IMR-90 (cell line): Measurements from ENCODE around the gene TPI1. TPM values are rescaled to one million over a fixed set of nuclear protein-coding genes. Genes with fewer than 3 reads are reported as not detected.

Experiments
- ATAC-seq: fragments of 200-7000 bp; cut with Tn5 transposase; 2 replicates; pipeline ENCODE4 v1.9.1; 2020; ENCODE audit warnings: low read depth, mild to moderate bottlenecking, moderate library complexity
- Bru-seq: library from RNA; stranded (reverse); fragments of 400-500 nt; gene quantifications from one replicate; lab custom pipeline; 2021; lab: Mats Ljungman, UMichigan
- BruChase-seq, 2 experiments: library from RNA; stranded (reverse); fragments of 400-500 nt; gene quantifications; one replicate each; lab custom pipeline; 2021; lab: Mats Ljungman, UMichigan
- BruUV-seq: library from RNA; stranded (reverse); fragments of 400-500 nt; replicated peaks from 2 replicates; lab custom pipeline; 2021; lab: Mats Ljungman, UMichigan
- CTCF ChIA-PET: fragments of 300-600 bp; formaldehyde crosslinking; extraction: SDS; loops from one replicate; lab custom pipeline; 2021; ENCODE audit warnings: antibody characterized with exemption; lab: Yijun Ruan, JAX
- POLR2A ChIA-PET: fragments of 300-600 bp; sonication (Branson Sonifier 250); formaldehyde crosslinking; loops from one replicate; lab custom pipeline; 2022; ENCODE audit warnings: antibody characterized with exemption; ENCODE audit not compliant: unreplicated experiment; lab: Charles Lee
- DNase-seq: peaks from one replicate; pipeline ENCODE4 v3.0.0; 2013
- H2AFZ ChIP-seq: replicated peaks from 2 replicates; pipeline ENCODE3; 2013; ENCODE audit warnings: low read length, mild to moderate bottlenecking; ENCODE audit not compliant: poor library complexity
- H2AK5ac ChIP-seq: 2 replicates; pipeline ENCODE4 v1.6.1; 2013; ENCODE audit warnings: low read depth, low read length, inconsistent platforms
- H2AK9ac ChIP-seq: replicated peaks from 2 replicates; pipeline ENCODE3; 2013; ENCODE audit warnings: mild to moderate bottlenecking, low read depth, low read length, moderate library complexity; ENCODE audit not compliant: poor library complexity
- H2BK120ac ChIP-seq: 2 replicates; pipeline ENCODE4 v1.6.1; 2013; ENCODE audit warnings: low read depth, low read length, inconsistent platforms
- H2BK15ac ChIP-seq: 3 replicates; pipeline ENCODE4 v1.6.1; 2013; ENCODE audit warnings: low read depth, low read length, inconsistent platforms
- H2BK20ac ChIP-seq: 2 replicates; pipeline ENCODE4 v1.6.1; 2013; ENCODE audit warnings: low read depth, mild to moderate bottlenecking, inconsistent platforms, low read length, moderate library complexity
- H2BK5ac ChIP-seq: 2 replicates; pipeline ENCODE4 v1.6.1; 2013; ENCODE audit warnings: mild to moderate bottlenecking, low read depth, low read length, inconsistent platforms; ENCODE audit not compliant: poor library complexity, severe bottlenecking
- H3K14ac ChIP-seq: replicated peaks from 2 replicates; pipeline ENCODE4 v1.6.1; 2013; ENCODE audit warnings: low read depth, low read length, inconsistent platforms
- H3K18ac ChIP-seq: 2 replicates; pipeline ENCODE4 v1.6.1; 2013; ENCODE audit warnings: low read depth, low read length, control low read depth
- H3K23ac ChIP-seq: 2 replicates; pipeline ENCODE4 v1.6.1; 2013; ENCODE audit warnings: low read depth, low read length, inconsistent platforms
- H3K27ac ChIP-seq: 2 replicates; pipeline ENCODE4 v1.5.1; 2013; ENCODE audit warnings: mild to moderate bottlenecking, control low read depth, low read length; ENCODE audit not compliant: insufficient read depth
- H3K27me3 ChIP-seq: 2 replicates; pipeline ENCODE4 v1.6.1; 2013; ENCODE audit warnings: low read length; ENCODE audit not compliant: control insufficient read depth, insufficient read depth
- H3K36me3 ChIP-seq: 2 replicates; pipeline ENCODE4 v1.6.1; 2013; ENCODE audit warnings: low read length, mixed read lengths; ENCODE audit not compliant: control insufficient read depth, insufficient read depth
- H3K4ac ChIP-seq: 2 replicates; pipeline ENCODE4 v1.6.1; 2013; ENCODE audit warnings: low read depth, low read length, inconsistent platforms
- H3K4me1 ChIP-seq: 2 replicates; pipeline ENCODE4 v1.6.1; 2013; ENCODE audit warnings: low read length, mixed read lengths; ENCODE audit not compliant: control insufficient read depth, insufficient read depth
- H3K4me2 ChIP-seq: 2 replicates; pipeline ENCODE4 v1.6.1; 2013; ENCODE audit warnings: low read depth, mild to moderate bottlenecking, control low read depth, low read length, moderate library complexity
- H3K4me3 ChIP-seq: 2 replicates; pipeline ENCODE4 v1.5.1; 2013; ENCODE audit warnings: low read depth, mild to moderate bottlenecking, control low read depth, low read length, moderate library complexity; ENCODE audit not compliant: insufficient read depth
- H3K56ac ChIP-seq: 2 replicates; pipeline ENCODE4 v1.6.1; 2013; ENCODE audit warnings: low read length, inconsistent platforms; ENCODE audit not compliant: insufficient read depth; ENCODE audit errors: extremely low read depth
- H3K79me1 ChIP-seq, 2 experiments: 2 replicates each; pipeline ENCODE4 v1.6.1; 2013; ENCODE audit warnings: low read length in 2 of 2, inconsistent platforms in 1 of 2, low read depth in 1 of 2
- H3K9ac ChIP-seq: 2 replicates; pipeline ENCODE4 v1.6.1; 2013; ENCODE audit warnings: low read depth, low read length, control low read depth
- H3K9me1 ChIP-seq: 2 replicates; pipeline ENCODE4 v1.6.1; 2013; ENCODE audit warnings: low read length, inconsistent platforms; ENCODE audit not compliant: insufficient read depth
- H3K9me3 ChIP-seq: 2 replicates; pipeline ENCODE4 v1.6.1; 2013; ENCODE audit warnings: low read length; ENCODE audit not compliant: control insufficient read depth, insufficient read depth
- H4K20me1 ChIP-seq: 2 replicates; pipeline ENCODE4 v1.6.1; 2013; ENCODE audit warnings: low read length, inconsistent platforms; ENCODE audit not compliant: insufficient read depth
- H4K5ac ChIP-seq: 2 replicates; pipeline ENCODE4 v1.6.1; 2013; ENCODE audit warnings: mild to moderate bottlenecking, low read depth, low read length, control low read depth
- H4K8ac ChIP-seq, 2 experiments: 2 replicates each; pipeline ENCODE4 v1.6.1; 2013; ENCODE audit warnings: low read depth in 2 of 2, low read length in 2 of 2, control low read depth in 1 of 2, inconsistent platforms in 1 of 2
- H4K91ac ChIP-seq: 2 replicates; pipeline ENCODE4 v1.6.1; 2013; ENCODE audit warnings: low read depth, low read length, inconsistent platforms; ENCODE audit not compliant: insufficient read depth
- BHLHE40 ChIP-seq: fragments of 150-350 bp; IDR thresholded peaks from 2 replicates; pipeline ENCODE4 v1.6.1; 2016; ENCODE audit warnings: mild to moderate bottlenecking, low read depth, low read length
- CHD1 ChIP-seq: IDR thresholded peaks from 2 replicates; pipeline ENCODE4 v1.6.1; 2012; ENCODE audit warnings: low read depth, low read length, improper control_type of control experiment
- MAFK ChIP-seq: IDR thresholded peaks from 2 replicates; pipeline ENCODE4 v1.6.1; 2012; ENCODE audit warnings: low read depth, low read length, improper control_type of control experiment
- MAZ ChIP-seq: IDR thresholded peaks from 2 replicates; pipeline ENCODE4 v1.6.1; 2012; ENCODE audit warnings: low read depth, mild to moderate bottlenecking, low read length, improper control_type of control experiment, moderate library complexity, borderline replicate concordance
- MXI1 ChIP-seq: IDR thresholded peaks from 2 replicates; pipeline ENCODE4 v1.6.1; 2012; ENCODE audit warnings: low read depth, mild to moderate bottlenecking, low read length, moderate library complexity, borderline replicate concordance
- POLR2A ChIP-seq: IDR thresholded peaks from 2 replicates; pipeline ENCODE4 v1.6.1; 2012; ENCODE audit warnings: mild to moderate bottlenecking, low read depth, low read length
- SMC3 ChIP-seq: fragments of 150-350 bp; IDR thresholded peaks from 2 replicates; pipeline ENCODE4 v1.6.1; 2016; ENCODE audit warnings: low read depth, mild to moderate bottlenecking, antibody characterized with exemption, low read length, moderate library complexity
- WGBS, 2 experiments: methylation state at CpG; one replicate each; pipeline versions ENCODE4 v1.1.5 to v1.1.7; 2013; ENCODE audit warnings: missing lambda C conversion rate in 2 of 2; ENCODE audit not compliant: insufficient read length in 1 of 2; ENCODE audit errors: extremely low coverage in 2 of 2; 5-methylcytosine and 5-hydroxymethylcytosine counted together
- dilution Hi-C: fragments of 300-500 bp; cut with HindIII; formaldehyde crosslinking; loops from one replicate; pipeline ENCODE4 v1.14.3; 2018; ENCODE audit warnings: low sequenced_read_pairs; ENCODE audit not compliant: unreplicated experiment
- in situ Hi-C: fragments of 300-500 bp; cut with MboI; formaldehyde crosslinking; loops from 3 replicates; pipeline ENCODE4 v1.14.3; 2019; ENCODE audit warnings: low sequenced_read_pairs, inconsistent platforms, mixed read lengths
- intact Hi-C: fragments of 100-400 bp; cut with micrococcal nuclease; formaldehyde crosslinking; loops from 2 replicates; pipeline ENCODE4 v1.10.0; 2022
- long read RNA-seq: library from polyadenylated mRNA; unstranded; transcript quantifications from one replicate; pipeline ENCODE4 v2.0.0, GENCODE V29; 2021; ENCODE audit not compliant: unreplicated experiment
- polyA plus RNA-seq, 3 experiments: library from polyadenylated mRNA; depleted of rRNA; stranded (reverse); fragments of >200 nt; gene quantifications; 2 replicates each; pipeline ENCODE4 v1.2.3, GENCODE V29; 2012; ENCODE audit warnings: low replicate concordance in 1 of 3
- total RNA-seq: library from RNA; depleted of rRNA; stranded (reverse); fragments of >200 nt; gene quantifications from 2 replicates; pipeline ENCODE4 v1.2.3, GENCODE V29; 2012; rRNA removed
- TF ChIP-seq, protein P1 (sequence below): fragments of 150-350 bp; IDR thresholded peaks from 2 replicates; pipeline ENCODE4 v1.6.1; 2016; ENCODE audit warnings: low read depth, mild to moderate bottlenecking, low read length, moderate library complexity, borderline replicate concordance
- TF ChIP-seq, protein P2 (sequence below): conservative IDR thresholded peaks from 2 replicates; pipeline ENCODE4 v1.5.1; 2012; ENCODE audit warnings: mild to moderate bottlenecking, low read depth, low read length, improper control_type of control experiment

The TPI1 gene
- total RNA-seq, result 1,842 and 2,176 TPM in 2 replicates
- polyA plus RNA-seq (2012; rRNA removed), result 1,995 and 2,214 TPM in 2 replicates
- 1,900 and 1,916 TPM in 2 replicates for polyA plus RNA-seq (2012; cell fraction: cytosol; rRNA removed)
- 853 and 906 TPM in 2 replicates for polyA plus RNA-seq (2012; cell fraction: nucleus; rRNA removed; ENCODE audit: low replicate concordance)
- percentile 94 among the genes with signal in this experiment for Bru-seq, nascent RNA
- percentile 94 among the genes with signal in this experiment for BruChase-seq, experiment 1, labeled RNA remaining after a 6-hour chase
- percentile 89 among the genes with signal in this experiment for BruChase-seq, experiment 2, labeled RNA remaining after a 2-hour chase
- long read RNA-seq, transcript TPI1-201 (7 exons, 1,763 nt), result major isoform, 1,100 of 1,165 reads
- long read RNA-seq, partial matches to known transcripts, result 23 of 1,165 reads
- long read RNA-seq, other reads (novel, unspliced or antisense), result 35 of 1,165 reads

DNA sequence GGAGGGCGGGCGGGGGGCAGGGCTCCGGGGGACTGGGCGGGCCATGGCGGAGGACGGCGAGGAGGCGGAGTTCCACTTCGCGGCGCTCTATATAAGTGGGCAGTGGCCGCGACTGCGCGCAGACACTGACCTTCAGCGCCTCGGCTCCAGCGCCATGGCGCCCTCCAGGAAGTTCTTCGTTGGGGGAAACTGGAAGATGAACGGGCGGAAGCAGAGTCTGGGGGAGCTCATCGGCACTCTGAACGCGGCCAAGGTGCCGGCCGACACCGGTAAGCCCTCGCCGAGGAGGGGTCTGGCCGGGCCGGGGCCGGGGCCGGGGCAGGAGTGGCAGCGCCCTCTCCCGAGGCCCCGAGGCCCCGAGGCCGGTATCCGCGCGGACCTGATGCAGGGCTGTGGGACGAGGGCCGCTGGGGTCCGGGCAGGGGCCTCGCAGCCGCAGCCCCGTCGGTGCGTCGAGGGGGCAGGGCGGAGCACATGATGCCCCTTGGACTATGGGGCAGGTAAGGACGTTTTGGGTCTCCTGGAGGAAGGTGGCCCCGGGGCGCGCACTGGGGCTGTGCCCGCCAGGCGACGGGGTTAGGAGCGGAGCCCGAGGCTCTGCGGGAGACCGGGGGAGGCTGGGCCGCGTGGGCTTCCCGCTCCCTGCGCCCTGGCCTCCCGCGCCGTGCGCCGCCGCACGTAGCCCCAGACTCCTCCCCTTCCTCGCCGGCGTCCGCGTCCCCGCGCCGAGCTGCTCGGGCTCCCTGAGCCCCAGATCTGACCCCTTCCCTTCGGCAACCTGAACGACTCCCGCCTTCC is at the start of gene TPI1:
Gene TPI1, plus strand, starts transcription at position 119 of the 798 bp plus-strand sequence. Its CDS starts 36 bp downstream, at position 155.
- BruUV-seq, result no TSS peak
- peak within 1 kb of the TSS; percentile 92 for H4K5ac ChIP-seq
- H2AK5ac ChIP-seq, result peak within 1 kb of the TSS; percentile 97
- peak within 1 kb of the TSS; percentile 95 for H2BK5ac ChIP-seq
- dilution Hi-C loops (no loop called here), intact Hi-C loops (loop anchor here (2.0 to 5.0 kb wide), 3 partner anchors 15 to 770 kb away; partner anchors contain the start of genes RNU7-1 and USP5), in situ Hi-C loops (loop anchor here (5.0 kb wide), 1 partner anchor 95 kb away; no protein-coding TSS in a partner anchor)
- peak within 1 kb of the TSS; percentile 95 for H3K14ac ChIP-seq
- peak within 1 kb of the TSS; percentile 87 for H3K4me3 ChIP-seq
- H3K4me2 ChIP-seq, result peak within 1 kb of the TSS; percentile 95
- H3K27me3 ChIP-seq, result no peaks in the 10 kb centered on the region
- H3K18ac ChIP-seq, result peak within 1 kb of the TSS; percentile 69
- H3K9ac ChIP-seq, result peak within 1 kb of the TSS; percentile 100
- H3K9me3 ChIP-seq, result no peaks in the 10 kb centered on the region
- peaks cover 52% of the 10 kb centered on the region for H3K36me3 ChIP-seq
- POLR2A ChIA-PET, result interaction anchor here (1.1 to 1.9 kb wide), 2 partner anchors 15 to 38 kb away, joined by 3 to 6 read pairs; partner anchors contain the start of gene USP5
- H3K27ac ChIP-seq, result peak within 1 kb of the TSS; percentile 97
- ATAC-seq, result peak; percentile 82
- peak within 1 kb of the TSS; percentile 65 for H2BK120ac ChIP-seq
- peak within 1 kb of the TSS; percentile 95 for H2AFZ ChIP-seq
- WGBS, 2 experiments, result 0% methylated on average over 39 of the region's 86 CpGs; no CpG with 5 or more reads in 1 of the 2 experiments
- peak within 1 kb of the TSS; percentile 84 for H4K91ac ChIP-seq
- TF ChIP-seq POLR2A (peak; percentile 99), MAZ (0 out of 2 replicates have a peak, but pooled peaks have one; percentile 17), MAFK (no peak), MXI1 (peak; percentile 74), CHD1 (0 out of 2 replicates have a peak, but pooled peaks have one; percentile 35), SMC3 (no peak), BHLHE40 (no peak)
- TF ChIP-seq, protein P1, sequence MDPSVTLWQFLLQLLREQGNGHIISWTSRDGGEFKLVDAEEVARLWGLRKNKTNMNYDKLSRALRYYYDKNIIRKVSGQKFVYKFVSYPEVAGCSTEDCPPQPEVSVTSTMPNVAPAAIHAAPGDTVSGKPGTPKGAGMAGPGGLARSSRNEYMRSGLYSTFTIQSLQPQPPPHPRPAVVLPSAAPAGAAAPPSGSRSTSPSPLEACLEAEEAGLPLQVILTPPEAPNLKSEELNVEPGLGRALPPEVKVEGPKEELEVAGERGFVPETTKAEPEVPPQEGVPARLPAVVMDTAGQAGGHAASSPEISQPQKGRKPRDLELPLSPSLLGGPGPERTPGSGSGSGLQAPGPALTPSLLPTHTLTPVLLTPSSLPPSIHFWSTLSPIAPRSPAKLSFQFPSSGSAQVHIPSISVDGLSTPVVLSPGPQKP, result no peak
- TF ChIP-seq, protein P2, sequence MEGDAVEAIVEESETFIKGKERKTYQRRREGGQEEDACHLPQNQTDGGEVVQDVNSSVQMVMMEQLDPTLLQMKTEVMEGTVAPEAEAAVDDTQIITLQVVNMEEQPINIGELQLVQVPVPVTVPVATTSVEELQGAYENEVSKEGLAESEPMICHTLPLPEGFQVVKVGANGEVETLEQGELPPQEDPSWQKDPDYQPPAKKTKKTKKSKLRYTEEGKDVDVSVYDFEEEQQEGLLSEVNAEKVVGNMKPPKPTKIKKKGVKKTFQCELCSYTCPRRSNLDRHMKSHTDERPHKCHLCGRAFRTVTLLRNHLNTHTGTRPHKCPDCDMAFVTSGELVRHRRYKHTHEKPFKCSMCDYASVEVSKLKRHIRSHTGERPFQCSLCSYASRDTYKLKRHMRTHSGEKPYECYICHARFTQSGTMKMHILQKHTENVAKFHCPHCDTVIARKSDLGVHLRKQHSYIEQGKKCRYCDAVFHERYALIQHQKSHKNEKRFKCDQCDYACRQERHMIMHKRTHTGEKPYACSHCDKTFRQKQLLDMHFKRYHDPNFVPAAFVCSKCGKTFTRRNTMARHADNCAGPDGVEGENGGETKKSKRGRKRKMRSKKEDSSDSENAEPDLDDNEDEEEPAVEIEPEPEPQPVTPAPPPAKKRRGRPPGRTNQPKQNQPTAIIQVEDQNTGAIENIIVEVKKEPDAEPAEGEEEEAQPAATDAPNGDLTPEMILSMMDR, result no peak
- H2BK15ac ChIP-seq, result 0 out of 3 replicates have a peak within 1 kb of the TSS, but pooled peaks have one; percentile 50
- H2BK20ac ChIP-seq, result peak within 1 kb of the TSS; percentile 24; the same call in 1 of the 2 replicates
- H3K9me1 ChIP-seq, result 0 out of 2 replicates have a peak, but pooled peaks cover 7% of the 10 kb centered on the region
- H4K8ac ChIP-seq, result peak within 1 kb of the TSS; percentile 92 to 93
- peak within 1 kb of the TSS; percentile 91 for H3K56ac ChIP-seq
- peaks cover 23 to 51% of the 10 kb centered on the region in 2 experiments for H3K79me1 ChIP-seq
- H4K20me1 ChIP-seq, result peaks cover 48% of the 10 kb centered on the region
- H3K4ac ChIP-seq, result peak within 1 kb of the TSS; percentile 95
- H2AK9ac ChIP-seq, result peak within 1 kb of the TSS; percentile 100
- CTCF ChIA-PET, result no interaction called here
- peaks cover 19% of the 10 kb centered on the region for H3K4me1 ChIP-seq
- peak; percentile 74 for DNase-seq
- peak within 1 kb of the TSS; percentile 97 for H3K23ac ChIP-seq
